A673 (cell line): ENCODE data around the gene CDKN2B. TPM values are rescaled to one million over a fixed set of nuclear protein-coding genes. Genes with fewer than 3 reads are reported as not detected.

Experiments
- BruUV-seq: library from RNA; stranded (reverse); fragments of 400-500 nt; replicated peaks from 2 replicates; lab custom pipeline; 2021; lab: Mats Ljungman, UMichigan
- CTCF ChIA-PET: fragments of 300-600 bp; sonication (Branson Sonifier 250); formaldehyde crosslinking; loops from one replicate; lab custom pipeline; 2022; ENCODE audit warnings: antibody characterized with exemption; lab: Charles Lee
- POLR2A ChIA-PET: fragments of 300-600 bp; sonication (Branson Sonifier 250); formaldehyde crosslinking; loops from one replicate; lab custom pipeline; 2022; ENCODE audit warnings: antibody characterized with exemption; ENCODE audit not compliant: low non-redundant PET; lab: Charles Lee
- DNase-seq: peaks from one replicate; pipeline ENCODE4 v3.0.0-alpha.2; 2015; ENCODE audit warnings: low spot score
- H3K27ac ChIP-seq: fragments of 200-600 bp; sonication (generic); 2 replicates; pipeline ENCODE4 v1.5.1; 2016; ENCODE audit warnings: mixed run types, low read depth, mild to moderate bottlenecking, mixed read lengths, antibody characterized with exemption, low read length; ENCODE audit not compliant: poor library complexity, severe bottlenecking
- H3K27me3 ChIP-seq: fragments of 200-600 bp; sonication (generic); replicated peaks from 2 replicates; pipeline ENCODE4 v1.6.1; 2017; ENCODE audit warnings: mixed run types, low read depth, mild to moderate bottlenecking, mixed read lengths, antibody characterized with exemption, low read length; ENCODE audit not compliant: insufficient read depth, poor library complexity
- H3K36me3 ChIP-seq: fragments of 200-600 bp; sonication (generic); 2 replicates; pipeline ENCODE4 v1.6.1; 2016; ENCODE audit warnings: mixed run types, mild to moderate bottlenecking, mixed read lengths, antibody characterized with exemption, low read length; ENCODE audit not compliant: insufficient read depth, poor library complexity, severe bottlenecking
- H3K4me1 ChIP-seq: fragments of 200-600 bp; sonication (generic); 2 replicates; pipeline ENCODE4 v1.6.1; 2017; ENCODE audit warnings: mixed run types, mild to moderate bottlenecking, mixed read lengths, antibody characterized with exemption, low read length; ENCODE audit not compliant: insufficient read depth, poor library complexity, severe bottlenecking
- H3K4me3 ChIP-seq: fragments of 200-600 bp; sonication (generic); 2 replicates; pipeline ENCODE4 v1.5.1; 2016; ENCODE audit warnings: low read depth, mixed run types, mild to moderate bottlenecking, mixed read lengths, low read length; ENCODE audit not compliant: poor library complexity, severe bottlenecking
- H3K9me3 ChIP-seq: fragments of 200-600 bp; sonication (generic); 2 replicates; pipeline ENCODE4 v1.6.1; 2016; ENCODE audit warnings: mixed run types, low read depth, mild to moderate bottlenecking, mixed read lengths, antibody characterized with exemption, low read length; ENCODE audit not compliant: poor library complexity, severe bottlenecking
- EZH2 ChIP-seq: fragments of 200-600 bp; sonication (generic); IDR thresholded peaks from 2 replicates; pipeline ENCODE4 v1.6.1; 2017; ENCODE audit warnings: borderline replicate concordance, low read depth, mild to moderate bottlenecking, mixed read lengths, antibody characterized with exemption, low read length; ENCODE audit not compliant: poor library complexity, severe bottlenecking
- intact Hi-C: fragments of 100-400 bp; cut with micrococcal nuclease; formaldehyde crosslinking; loops from one replicate; pipeline ENCODE4 v1.10.0; 2022; ENCODE audit not compliant: unreplicated experiment
- total RNA-seq: library from RNA; stranded (reverse); gene quantifications from 2 replicates; pipeline ENCODE4 v1.2.3, GENCODE V29; 2021
- TF ChIP-seq, protein P1 (sequence below): fragments of 300-800, 200-600 bp; sonication (generic); conservative IDR thresholded peaks from 2 replicates; pipeline ENCODE4 v1.5.1; 2017; ENCODE audit warnings: low read depth, mild to moderate bottlenecking, antibody characterized with exemption, low read length, moderate library complexity, mixed read lengths

CDKN2B gene
- total RNA-seq, 1 experiment from 2014 or later = not detected

- BruUV-seq = no TSS peak
Observed at GRCh38 chr9:22049411-22049810, 40.3 kb upstream of the CDKN2B start.

DNA sequence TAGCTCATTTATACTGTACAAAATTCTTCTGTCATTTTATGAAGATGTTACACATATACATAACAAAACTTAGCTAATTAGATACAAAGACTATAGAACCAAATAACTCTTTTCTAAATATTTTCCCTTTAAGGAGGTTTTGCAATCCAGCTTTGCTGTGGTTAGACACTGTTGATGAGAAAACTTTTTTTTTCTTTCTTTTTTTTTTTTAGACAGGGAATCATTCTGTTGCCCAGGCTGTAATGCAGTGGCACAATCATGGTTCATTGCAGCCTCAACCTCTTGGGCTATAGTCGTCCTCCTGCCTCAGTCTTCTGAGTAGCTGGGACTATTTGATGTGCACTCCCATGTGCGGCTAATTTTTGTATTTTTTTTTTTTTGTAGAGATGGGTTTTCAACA lies 38.5 kb upstream of the CDKN2B start:
- no peak overlapping the region for H3K27ac ChIP-seq
- no peaks in the 10 kb centered on the region for H3K27me3 ChIP-seq
- BruUV-seq = no TSS peak
- DNase-seq = no peak
- CTCF ChIA-PET = no interaction called here
- no peak for TF ChIP-seq EZH2
- TF ChIP-seq, protein P1, sequence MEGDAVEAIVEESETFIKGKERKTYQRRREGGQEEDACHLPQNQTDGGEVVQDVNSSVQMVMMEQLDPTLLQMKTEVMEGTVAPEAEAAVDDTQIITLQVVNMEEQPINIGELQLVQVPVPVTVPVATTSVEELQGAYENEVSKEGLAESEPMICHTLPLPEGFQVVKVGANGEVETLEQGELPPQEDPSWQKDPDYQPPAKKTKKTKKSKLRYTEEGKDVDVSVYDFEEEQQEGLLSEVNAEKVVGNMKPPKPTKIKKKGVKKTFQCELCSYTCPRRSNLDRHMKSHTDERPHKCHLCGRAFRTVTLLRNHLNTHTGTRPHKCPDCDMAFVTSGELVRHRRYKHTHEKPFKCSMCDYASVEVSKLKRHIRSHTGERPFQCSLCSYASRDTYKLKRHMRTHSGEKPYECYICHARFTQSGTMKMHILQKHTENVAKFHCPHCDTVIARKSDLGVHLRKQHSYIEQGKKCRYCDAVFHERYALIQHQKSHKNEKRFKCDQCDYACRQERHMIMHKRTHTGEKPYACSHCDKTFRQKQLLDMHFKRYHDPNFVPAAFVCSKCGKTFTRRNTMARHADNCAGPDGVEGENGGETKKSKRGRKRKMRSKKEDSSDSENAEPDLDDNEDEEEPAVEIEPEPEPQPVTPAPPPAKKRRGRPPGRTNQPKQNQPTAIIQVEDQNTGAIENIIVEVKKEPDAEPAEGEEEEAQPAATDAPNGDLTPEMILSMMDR = no peak
- intact Hi-C loops = no loop called here
- H3K36me3 ChIP-seq = no peaks in the 10 kb centered on the region
- POLR2A ChIA-PET = no interaction called here
- no peaks in the 10 kb centered on the region for H3K4me1 ChIP-seq
- H3K4me3 ChIP-seq = no peak overlapping the region
- no peaks in the 10 kb centered on the region for H3K9me3 ChIP-seq

More at GRCh38 chr9:22049411-22049810, 40.3 kb upstream of the CDKN2B start:
- Histone ChIP-seq H3K4me1 (no peaks in the 10 kb centered on the region), H3K9me3 (no peaks in the 10 kb centered on the region), H3K27me3 (no peaks in the 10 kb centered on the region), H3K27ac (no peak overlapping the region), H3K4me3 (no peak overlapping the region), H3K36me3 (no peaks in the 10 kb centered on the region)
- ChIA-PET POLR2A (no interaction called here), CTCF (no interaction called here)
- intact Hi-C loops = no loop called here
- no peak for TF ChIP-seq EZH2
- TF ChIP-seq, protein P1 = no peak
- DNase-seq = no peak

- TF ChIP-seq EZH2 = no peak
- TF ChIP-seq, protein P1 = no peak
- intact Hi-C loops = no loop called here
- Histone ChIP-seq H3K9me3 (no peaks in the 10 kb centered on the region), H3K27me3 (no peaks in the 10 kb centered on the region), H3K4me1 (no peaks in the 10 kb centered on the region), H3K27ac (no peak overlapping the region), H3K36me3 (no peaks in the 10 kb centered on the region), H3K4me3 (no peak overlapping the region)
- CTCF ChIA-PET = no interaction called here
- no peak for DNase-seq
- no TSS peak for BruUV-seq
- POLR2A ChIA-PET = no interaction called here
Observed at GRCh38 chr9:22046243-22046885, 37.3 kb upstream of the CDKN2B start.
